SKM-1 treated with dmso at 0.1 percent for 144 hours (cell line): ENCODE measurements around the gene PSMD8.
"Not testable (repeated sequence)": the region's sequence is repeated elsewhere in the genome, so short reads cannot be mapped to it uniquely, and the experiment has no call there.

Source experiments
- DNase-seq: peaks from one replicate; lab custom pipeline; 2025; ENCODE audit not compliant: unreplicated experiment; lab: John Stamatoyannopoulos, UW

Gene PSMD8

DNA sequence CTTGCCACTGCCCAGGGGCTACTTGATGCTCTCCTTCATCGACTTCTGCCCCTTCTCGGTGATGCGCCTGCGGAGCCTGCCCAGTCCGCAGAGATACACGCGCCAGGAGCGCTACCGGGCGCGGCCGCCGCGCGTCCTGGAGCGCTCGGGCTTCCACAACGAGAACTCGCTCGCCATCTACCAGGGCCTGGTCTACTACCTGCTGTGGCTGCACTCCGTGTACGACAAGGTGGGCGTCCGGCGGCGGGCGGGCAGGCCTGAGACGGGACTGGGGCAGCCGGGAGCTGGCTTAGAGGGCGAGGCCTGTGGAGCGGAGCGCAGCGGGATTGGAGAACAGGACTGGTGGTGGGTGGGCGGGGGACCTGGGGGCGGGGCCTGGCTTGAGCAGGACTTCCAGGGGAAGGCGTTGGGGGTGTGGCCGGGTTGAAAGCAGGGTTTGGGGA, 12.7 kb upstream of the PSMD8 start:
- DNase-seq, result peak; percentile 5

DNA sequence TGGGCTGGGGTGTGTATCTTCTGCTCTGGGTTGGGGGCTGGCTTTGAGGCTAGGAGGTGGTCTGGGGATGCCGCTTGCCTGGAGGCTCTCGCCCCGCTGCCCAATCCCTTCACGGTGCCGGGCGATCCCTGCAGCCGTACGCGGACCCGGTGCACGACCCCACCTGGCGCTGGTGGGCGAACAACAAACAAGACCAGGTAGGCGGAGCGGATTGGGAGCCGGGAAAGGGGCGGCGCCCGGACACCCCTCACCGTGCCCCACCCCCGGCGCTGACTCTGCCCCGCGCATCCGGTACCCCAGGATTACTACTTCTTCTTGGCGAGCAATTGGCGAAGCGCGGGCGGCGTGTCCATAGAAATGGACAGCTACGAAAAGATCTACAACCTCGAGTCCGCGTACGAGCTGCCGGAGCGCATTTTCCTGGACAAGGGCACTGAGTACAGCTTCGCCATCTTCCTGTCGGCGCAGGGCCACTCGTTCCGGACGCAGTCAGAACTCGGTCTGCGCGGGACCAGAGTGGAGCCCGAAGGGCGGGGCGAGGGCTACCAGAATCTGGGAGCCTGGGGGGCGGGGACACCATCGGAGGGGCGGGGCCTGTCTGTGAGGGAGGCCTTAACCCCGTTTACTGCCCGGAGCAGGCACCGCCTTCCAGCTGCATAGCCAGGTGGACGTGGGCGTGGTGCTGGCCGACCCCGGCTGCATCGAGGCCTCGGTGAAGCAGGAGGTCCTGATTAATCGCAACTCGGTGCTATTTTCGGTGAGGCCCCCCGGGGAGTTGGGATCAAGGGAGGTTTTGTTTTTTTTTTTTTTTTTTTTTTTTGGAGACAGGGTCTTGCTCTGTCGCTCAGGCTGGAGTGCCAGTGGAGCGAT, 12.1 kb upstream of the PSMD8 start:
- DNase-seq, result no peak

DNA sequence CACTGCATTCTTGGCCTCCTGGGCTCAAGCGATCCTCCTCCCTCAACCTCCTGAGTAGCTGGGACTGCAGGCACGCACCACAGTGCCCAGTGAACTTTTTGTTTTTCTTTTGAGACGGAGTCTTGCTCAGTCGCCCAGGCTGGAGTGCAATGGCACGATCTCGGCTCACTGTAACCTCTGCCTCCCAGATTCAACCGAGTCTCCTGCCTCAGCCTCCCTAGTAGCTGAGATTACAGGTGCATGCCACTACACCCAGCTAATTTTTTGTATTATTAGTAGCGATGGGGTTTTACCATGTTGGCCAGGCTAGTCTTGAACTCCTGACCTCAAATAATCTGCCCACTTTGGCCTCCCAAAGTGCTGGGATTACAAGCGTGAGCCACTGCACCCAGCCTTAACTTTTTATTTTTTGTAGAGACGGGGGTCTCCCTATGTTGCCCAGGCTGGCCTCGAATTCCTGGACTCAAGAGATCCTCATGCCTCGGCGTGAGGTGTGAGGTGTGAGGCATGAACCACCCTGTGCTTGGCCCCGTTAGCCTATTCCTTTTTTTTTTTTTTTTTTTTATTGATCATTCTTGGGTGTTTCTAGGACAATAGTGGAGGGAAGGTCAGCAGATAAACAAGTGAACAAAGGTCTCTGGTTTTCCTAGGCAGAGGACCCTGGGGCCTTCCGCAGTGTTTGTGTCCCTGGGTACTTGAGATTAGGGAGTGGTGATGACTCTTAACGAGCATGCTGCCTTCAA, 11.3 kb upstream of the PSMD8 start:
- DNase-seq, result not testable (repeated sequence)

DNA sequence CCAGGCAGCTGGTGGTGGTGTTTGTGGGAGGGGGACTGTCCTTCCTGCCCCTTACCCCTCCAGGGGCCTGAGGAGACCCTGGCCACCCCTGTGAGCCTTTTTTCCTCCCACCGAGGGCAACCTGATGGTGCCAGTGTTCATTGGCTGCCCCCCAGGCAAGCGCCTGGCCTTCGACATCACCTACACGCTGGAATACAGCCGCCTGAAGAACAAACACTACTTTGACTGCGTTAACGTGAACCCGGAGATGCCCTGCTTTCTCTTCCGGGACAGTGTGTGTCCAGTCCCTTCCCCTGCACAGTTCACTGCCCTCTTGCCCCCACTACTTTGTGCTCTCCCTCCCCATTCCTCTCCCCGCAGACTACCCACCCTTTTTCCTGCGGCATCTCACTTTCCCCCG, 7.3 kb upstream of the PSMD8 start:
- DNase-seq, result no peak

DNA sequence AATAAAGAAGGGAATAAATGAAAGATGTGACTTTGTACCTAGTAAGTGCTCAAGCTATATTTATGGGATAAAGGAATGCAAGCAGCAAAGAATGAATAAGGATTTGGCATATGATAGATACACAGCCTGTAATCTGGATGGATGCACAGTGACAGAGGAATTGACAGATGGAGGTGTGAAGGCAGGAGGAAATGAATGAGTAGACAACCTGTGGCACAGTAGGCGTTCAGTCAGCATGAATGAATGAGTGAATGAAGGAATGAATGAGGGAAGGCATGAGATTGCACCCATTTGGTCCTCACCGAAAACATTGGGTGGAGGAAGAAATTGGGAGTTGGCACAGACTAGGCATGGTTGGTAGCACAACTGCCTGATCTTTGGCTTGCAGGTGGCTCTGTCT, 4.8 kb upstream of the PSMD8 start:
- no peak for DNase-seq

DNA sequence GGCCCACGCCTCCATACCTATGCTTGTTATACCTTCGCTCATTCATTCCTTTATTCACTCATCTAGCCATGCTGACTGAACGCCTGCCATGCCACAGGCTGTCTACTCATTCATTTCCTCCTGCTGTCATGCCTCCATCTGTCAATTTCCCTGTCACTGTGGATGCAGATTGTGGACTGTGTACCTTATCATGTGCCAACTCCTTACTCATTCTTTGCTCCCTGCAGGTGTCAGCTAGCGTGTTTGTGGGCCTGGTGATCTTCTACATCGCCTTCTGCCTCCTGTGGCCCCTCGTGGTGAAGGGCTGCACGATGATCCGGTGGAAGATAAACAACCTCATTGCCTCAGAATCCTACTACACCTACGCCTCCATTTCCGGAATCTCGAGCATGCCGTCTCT, 4.1 kb upstream of the PSMD8 start:
- DNase-seq, result no peak

DNA sequence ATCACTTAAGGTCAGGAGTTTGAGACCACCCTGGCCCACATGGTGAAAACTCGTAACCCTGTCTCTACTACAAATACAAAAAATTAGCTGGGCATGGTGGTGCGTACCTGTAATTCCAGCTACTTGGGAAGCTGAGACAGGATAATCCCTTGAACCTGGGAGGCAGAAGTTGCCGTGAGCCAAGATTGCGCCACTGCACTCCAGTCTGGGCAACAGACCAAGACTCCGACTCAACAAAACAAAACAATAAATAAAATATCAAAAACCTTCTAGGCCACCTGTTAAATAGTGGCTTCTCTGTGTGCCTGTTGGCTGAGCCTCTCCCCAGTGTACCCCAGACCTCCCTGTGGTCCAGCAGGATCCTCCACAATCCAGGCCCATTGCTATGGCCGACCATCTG, 3.3 kb upstream of the PSMD8 start:
- DNase-seq, result no peak

DNA sequence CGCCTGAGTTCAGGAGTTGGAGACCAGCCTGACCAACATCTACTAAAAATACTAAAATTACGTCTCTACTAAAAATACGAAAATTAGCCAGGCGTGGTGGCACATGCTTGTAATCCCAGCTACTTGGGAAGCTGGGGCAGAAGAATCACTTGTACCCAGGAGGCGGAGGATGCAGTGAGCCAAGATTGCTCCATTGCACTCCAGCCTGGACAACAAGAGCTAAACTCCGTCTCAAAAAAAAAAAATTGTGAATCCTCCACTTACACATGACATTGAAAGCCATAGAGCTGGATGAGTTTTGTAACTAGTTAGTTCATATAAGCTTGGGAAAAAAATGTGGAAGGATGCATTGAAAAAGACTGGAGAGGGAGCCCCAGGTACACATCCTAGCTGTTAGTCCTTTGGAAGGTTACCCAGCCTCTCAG, 452 bp upstream of the PSMD8 start:
- DNase-seq, result no peak

DNA sequence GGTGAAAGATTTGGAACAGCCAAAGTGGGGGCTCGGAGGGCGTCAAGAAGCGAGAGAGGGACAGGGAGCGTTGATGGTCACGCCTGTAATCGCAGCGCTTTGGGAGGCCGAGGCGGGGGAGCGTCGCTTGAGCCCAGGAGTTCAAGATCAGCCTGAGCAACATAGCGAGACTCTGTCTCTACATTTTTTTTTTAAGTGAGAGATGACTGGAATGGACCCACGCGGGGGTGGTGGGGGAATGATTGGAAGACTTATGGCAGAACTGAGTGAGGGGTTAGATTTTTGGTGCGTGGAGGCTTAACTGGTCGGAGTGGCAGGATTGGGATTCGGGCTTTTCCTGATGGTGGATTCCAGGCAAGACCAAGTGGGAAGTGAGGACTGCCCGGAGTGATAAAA, 725 bp downstream of the PSMD8 start:
- peak; percentile 44 for DNase-seq

DNA sequence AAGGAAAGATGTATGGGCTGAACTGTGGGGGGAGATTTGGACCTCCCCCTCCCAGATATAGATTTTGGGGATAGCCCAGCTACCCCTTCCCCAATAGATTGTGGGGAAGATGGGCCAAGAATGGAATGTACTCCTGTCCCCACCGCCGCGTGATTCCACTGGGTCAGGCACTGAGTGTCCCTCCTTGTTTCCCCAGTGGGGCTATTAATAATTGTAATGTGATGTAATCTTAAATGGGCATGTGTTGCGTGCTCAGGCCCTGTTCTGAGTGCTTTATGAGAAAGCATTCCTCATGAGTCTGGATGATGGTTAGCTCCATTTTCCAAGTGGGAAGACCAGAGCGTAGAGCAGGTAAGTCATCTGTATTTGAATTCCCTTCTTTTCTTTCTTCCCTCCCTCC, 1.4 kb downstream of the PSMD8 start:
- no peak for DNase-seq

DNA sequence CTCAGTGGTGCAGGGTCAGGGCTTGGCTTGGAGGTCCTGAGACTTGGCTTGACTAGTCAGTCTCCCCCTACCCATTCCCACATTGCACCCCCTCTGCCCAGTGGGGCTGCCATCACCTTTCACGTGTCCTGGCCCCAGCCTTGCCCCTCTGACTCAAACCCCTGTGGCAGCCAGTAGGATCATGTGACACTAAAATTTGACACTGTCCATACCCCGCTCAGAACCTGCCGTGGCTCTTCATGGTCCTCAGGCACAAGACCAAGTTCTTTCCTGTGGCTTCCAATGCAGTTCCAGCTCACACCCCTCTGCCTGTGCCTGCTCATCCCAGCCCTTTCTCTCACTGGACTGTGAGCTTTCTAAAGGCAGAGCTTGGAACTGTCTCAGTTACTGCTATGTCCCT, 2.2 kb downstream of the PSMD8 start:
- no peak for DNase-seq

DNA sequence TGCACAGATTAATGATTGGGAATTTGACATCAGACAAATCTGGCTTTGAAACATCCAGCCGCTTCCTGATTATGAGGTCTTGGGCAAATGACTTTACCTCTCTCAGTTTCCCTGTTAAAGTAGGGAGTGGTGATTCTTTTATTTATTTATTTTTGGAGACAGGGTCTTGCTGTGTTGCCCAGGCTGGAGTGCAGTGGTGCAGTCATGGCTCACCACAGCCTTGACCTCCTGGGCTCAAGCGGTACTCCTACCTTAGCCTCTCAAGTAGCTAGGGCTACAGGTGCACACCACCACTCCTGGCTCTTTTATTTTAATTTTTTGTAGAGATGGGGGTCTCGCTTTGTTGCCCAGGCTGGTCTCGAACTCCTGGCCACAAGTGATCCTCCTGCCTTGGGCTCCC, 2.7 kb downstream of the PSMD8 start:
- no peak for DNase-seq

DNA sequence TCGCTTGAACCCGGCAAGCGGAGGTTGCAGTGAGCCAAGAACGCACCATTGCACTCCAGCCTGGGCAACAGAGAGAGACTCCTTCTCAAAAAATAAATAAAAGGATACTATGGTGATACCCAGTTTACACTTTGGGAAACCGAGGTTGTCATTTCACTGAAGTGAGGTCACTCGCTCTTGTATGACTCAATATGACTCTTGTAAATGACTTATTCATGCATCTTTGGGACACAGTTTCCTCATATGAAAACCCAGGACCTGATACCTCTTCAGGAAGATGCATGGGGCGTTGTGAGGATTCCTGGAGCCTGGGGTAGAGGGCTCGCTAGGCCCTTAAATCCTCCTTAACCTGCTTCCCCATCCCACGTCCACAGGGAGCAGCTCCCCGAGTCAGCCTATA, 4.5 kb downstream of the PSMD8 start:
- no peak for DNase-seq

DNA sequence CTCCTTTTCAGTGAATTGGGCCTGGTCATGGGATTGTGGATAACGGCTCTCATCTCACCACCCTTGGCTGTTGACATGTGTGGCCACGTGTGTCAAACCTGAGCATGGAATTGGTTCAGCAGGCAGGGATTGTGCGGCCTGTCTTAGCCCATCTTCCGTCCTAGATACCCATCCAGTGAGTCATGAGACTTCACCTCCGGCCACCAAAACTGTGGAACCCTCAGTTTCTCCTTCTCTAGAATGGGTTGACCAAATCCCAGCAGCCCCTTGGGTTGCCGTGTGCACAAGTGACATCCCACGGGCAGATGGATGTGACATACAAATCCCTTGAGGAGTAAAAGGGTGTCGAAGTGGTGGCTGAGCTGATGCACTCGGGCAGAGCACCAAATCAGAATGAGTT, 6.8 kb downstream of the PSMD8 start:
- DNase-seq, result no peak

DNA sequence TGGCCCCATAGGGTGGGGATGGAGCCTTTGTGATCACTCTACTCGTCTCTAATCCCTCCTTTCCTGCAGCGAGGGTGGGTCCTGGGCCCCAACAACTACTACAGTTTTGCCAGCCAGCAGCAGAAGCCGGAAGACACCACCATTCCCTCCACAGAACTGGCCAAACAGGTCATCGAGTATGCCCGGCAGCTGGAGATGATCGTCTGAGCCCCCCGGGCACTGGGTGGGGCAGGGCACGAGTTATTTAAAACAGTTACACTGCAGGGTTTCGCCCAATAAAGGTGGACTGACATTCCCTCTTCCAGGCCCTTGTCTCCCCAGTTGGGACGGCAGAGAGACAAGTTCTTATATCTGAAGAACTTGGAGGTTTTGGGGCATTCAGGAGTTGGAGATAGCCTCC, 8.8 kb downstream of the PSMD8 start:
- no peak for DNase-seq

DNA sequence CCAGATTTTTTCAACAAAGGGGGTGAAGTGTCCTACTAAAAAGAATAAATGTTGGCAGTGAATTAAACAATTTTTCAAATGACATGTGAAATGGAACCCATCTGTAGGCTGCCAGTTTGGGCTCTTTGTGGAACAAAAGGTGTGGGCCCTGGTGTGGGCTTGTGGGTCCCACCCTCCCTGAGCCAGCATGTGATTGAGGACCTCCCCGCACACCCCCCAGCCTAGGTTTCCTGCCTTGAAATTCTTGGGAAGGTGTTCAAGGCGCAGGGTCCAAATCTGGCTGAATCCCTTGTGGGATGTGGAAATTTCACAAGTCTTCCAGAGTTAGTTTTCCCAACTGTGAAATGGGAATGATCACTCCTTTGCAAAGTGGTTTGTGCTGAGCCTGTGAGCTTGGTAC, 9.4 kb downstream of the PSMD8 start:
- DNase-seq, result no peak

DNA sequence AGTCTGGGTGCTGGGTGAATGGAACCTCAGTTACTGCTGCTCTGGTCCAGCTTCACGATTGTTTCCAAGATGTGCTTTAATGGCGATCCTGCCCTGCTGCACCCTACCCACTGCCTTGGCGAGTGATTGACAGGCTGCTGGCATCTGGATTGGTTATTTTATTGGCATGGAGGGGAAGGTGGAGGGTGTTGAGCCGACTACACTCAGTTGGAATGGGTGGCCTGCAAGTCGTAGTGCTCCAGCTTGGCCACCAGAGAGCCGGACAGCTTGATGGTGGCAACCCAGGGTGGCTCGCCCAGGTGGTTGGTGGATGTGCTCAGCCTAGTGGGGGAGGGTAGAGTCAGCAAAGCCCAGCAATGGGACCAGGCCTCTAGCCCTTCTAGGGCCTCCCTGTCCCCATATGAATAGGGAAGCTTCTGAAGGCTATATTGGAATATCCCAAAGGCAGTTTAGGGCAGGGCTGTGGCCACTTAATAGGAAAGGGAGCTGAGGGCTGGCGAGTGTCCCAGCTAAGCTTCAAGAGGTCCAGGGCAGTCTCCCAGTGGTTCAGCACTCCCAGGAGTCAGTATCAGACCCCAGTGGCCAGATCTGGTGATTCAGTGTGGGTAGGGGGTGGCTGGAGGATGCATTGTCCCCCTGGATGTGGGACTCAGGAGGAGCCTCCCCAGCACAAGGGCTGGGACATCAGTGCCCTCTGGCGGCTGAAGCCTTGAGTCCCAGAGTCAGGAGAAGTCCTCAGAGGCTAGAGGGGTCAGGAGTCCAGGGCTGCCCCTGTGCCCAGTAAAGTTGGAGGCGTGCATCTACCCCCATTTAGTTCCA, 10.0 kb downstream of the PSMD8 start:
- DNase-seq, result no peak

DNA sequence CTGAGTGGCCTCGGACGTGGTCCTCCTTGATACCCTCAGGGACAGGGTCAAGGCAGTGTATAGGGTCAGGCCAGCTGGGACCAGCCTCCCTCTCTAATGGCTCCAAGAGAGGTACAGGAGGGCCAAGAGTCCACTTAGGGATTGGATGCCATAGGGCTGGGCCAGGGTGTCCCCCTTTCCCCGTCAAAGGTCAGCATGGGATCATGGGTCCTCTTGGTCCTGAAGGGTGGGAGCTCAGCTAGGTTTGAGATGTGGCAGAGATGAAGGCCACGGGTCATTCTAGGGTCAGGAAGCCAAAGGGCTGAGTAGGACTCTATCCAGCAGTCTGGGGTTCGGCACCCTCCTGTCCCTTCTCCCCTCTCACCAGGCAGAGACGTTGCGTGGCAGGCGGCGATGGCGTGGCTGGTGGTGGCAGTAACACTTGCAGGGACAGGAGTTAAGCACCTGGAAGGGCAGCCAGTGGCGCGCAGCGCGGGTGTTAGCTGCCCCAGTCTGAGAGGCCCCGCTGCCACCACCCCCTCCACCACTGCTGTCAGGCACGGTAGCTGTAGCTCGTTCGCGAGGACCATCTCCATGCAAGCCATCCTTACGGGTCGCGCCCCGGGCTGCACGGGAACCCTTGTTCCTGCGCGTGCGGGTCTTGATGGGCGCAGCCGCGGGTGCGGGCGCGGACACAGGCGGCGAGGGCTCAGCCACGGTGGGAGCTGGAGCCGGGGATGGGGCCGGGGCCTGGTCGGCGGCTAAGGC, 10.9 kb downstream of the PSMD8 start:
- no peak for DNase-seq

DNA sequence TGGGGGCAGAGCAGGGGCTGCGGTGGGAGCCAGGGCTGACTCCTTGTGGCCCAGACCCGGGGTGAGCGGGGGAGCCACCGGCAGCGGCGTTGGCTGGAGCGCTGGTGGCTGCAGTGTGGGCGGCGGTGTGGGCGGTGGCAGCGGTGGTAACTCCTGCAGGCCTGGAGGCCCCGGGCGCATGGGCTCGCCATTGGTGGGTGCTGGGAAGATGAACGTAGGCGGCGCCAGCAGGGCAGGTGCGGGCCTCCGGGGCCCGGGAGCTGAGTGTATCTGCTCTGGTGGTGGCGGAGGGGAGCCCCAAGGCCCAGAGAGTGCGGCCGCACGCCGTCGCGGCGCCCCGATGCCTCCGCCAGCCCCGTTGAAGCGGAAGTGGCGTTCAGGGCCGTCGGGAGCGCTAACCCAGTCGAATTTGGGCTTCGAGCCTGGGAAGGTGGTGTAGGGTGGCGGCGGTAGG, 11.5 kb downstream of the PSMD8 start:
- no peak for DNase-seq

DNA sequence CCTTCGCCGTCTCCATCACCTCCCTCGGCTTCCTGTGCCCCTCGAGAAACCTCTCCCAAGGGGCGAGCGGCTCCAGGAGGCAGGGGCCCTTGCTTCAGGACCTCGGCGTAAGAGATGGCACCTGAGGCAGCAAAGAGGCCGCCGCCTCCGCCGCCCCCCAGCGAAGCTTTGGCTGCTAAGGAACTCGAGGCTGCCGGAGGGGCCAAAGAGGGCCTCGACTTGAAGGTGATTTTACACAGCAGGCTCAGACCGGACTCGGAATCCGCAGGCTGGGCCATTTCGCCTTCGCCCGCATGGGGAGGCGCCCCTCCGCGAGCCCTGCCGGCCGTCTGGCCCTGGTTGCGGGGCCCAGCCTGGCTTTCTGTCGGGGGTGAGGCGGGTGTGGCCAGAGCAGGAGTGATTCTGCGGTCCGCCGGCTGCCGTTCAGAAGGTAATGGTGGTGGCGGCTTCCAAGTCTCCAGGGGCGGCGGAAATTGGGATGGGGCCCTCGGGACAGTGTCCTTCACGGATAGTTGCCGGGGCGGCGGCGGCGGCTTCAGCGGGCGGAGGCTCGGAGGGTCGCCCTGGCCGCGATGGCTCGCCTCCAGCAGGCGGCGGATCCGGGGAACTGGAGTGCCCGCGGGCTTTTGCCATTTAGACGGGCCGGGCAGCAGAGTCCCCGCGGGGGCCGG, 12.1 kb downstream of the PSMD8 start:
- DNase-seq, result no peak
